ENCODE measurements around the gene GPC5.

The GPC5 gene

DNA sequence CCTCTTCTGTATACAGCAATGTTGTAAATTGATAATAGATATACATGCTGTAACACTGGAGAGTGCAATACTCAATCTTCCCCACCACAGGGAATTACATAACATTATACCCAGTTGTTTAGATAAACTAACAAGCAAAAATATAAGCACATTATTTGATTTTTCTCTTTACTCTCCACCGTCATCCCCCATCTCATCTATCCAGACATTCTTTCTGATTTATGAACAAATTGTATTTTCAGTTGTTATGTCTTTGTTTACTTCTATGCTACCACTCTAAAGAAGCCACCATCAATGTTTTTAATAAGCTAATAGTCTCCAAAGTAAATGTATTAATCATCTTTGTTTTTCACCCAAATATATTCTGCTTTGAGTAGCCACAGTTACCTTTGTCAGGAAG, 1337.5 kb downstream of the GPC5 start:
- ChIA-PET CTCF (no interaction called here), POLR2A (no interaction called here)
- TF ChIP-seq SETDB1 (IDR thresholded peaks at IDR 0.05; ENCODE audit: insufficient read length, low read length): peak; percentile 91
- TF ChIP-seq, protein P1, sequence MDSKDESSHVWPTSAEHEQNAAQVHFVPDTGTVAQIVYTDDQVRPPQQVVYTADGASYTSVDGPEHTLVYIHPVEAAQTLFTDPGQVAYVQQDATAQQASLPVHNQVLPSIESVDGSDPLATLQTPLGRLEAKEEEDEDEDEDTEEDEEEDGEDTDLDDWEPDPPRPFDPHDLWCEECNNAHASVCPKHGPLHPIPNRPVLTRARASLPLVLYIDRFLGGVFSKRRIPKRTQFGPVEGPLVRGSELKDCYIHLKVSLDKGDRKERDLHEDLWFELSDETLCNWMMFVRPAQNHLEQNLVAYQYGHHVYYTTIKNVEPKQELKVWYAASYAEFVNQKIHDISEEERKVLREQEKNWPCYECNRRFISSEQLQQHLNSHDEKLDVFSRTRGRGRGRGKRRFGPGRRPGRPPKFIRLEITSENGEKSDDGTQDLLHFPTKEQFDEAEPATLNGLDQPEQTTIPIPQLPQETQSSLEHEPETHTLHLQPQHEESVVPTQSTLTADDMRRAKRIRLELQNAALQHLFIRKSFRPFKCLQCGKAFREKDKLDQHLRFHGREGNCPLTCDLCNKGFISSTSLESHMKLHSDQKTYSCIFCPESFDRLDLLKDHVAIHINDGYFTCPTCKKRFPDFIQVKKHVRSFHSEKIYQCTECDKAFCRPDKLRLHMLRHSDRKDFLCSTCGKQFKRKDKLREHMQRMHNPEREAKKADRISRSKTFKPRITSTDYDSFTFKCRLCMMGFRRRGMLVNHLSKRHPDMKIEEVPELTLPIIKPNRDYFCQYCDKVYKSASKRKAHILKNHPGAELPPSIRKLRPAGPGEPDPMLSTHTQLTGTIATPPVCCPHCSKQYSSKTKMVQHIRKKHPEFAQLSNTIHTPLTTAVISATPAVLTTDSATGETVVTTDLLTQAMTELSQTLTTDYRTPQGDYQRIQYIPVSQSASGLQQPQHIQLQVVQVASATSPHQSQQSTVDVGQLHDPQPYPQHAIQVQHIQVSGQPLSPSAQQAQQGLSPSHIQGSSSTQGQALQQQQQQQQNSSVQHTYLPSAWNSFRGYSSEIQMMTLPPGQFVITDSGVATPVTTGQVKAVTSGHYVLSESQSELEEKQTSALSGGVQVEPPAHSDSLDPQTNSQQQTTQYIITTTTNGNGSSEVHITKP (tag by site-specific recombination; IDR thresholded peaks at IDR 0.05): no peak
- no peak overlapping the region for H3K4me3 ChIP-seq (ENCODE audit: low read depth, low read length)
- no peaks in the 10 kb centered on the region for H3K9me3 ChIP-seq (ENCODE audit: control insufficient read depth, insufficient read depth, low read depth, low read length)
- H3K4me1 ChIP-seq (ENCODE audit: control insufficient read depth, insufficient read depth, low read length): no peaks in the 10 kb centered on the region
- H3K27ac ChIP-seq (ENCODE audit: extremely low read depth, low read depth, low read length): no peak overlapping the region
- no peaks in the 10 kb centered on the region for H3K36me3 ChIP-seq (ENCODE audit: control insufficient read depth in 2 of 2, insufficient read depth in 1 of 2, low read length in 2 of 2)

DNA sequence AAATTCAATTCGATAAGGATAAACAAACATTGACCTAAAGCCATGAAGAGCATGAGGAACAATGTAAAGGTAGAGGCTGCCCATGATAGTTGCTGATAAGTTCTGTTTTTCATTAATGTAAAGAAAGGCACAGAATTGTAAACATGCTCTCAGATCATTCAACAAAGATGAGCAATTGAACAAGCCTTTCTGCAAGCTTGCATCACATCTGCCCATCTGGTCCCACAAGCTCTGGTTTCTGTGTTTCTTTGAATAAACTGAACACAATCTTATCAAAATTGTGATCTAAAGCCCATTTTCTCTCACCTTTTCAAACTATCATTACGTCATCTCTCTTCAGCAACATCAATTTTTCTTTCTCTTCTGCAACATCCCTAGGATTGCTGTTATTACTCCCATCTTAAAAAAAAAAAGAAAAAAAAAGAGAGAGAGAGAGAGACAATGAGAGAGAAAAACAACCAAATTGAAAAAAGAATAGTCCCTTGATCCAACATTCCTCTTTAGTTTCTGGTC, 1340.9 kb downstream of the GPC5 start:
- POLR2A ChIA-PET: interaction anchor here (0.7 kb wide), 1 partner anchor 104 kb away, joined by 3 read pairs; no protein-coding TSS in a partner anchor
- CTCF ChIA-PET: interaction anchor here (0.6 kb wide), 1 partner anchor 465 kb away, joined by 3 read pairs; no protein-coding TSS in a partner anchor

DNA sequence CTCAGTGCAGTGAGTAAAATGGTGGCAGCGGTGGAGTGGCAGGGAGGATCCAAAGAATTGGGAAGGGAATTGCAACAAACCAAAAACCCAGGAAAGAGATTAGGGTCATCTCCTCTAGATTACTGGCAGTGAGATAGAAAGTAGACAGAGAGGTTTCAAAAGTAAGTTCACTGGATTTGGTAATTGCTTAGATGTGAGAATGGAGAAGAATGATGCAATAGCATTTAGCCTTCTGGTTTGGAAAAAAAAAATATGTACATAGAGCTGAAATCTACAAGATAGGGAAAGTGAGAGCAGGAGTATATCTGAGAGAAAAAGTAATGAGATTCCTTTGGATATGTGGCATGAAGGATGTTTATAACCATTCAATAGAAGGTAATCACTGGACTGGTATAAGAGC, 1345.6 kb downstream of the GPC5 start:
- H3K9me3 ChIP-seq (ENCODE audit: control insufficient read depth, insufficient read depth, low read depth, low read length): no peaks in the 10 kb centered on the region
- ChIA-PET POLR2A (no interaction called here), CTCF (interaction anchor here (0.7 kb wide), 1 partner anchor 19 kb away, joined by 3 read pairs; no protein-coding TSS in a partner anchor)
- no peak overlapping the region for H3K27ac ChIP-seq (ENCODE audit: extremely low read depth, low read depth, low read length)
- TF ChIP-seq ZNF140 (tag by site-specific recombination; IDR thresholded peaks at IDR 0.05) (no peak), ZNF146 (tag by site-specific recombination; IDR thresholded peaks at IDR 0.05) (no peak), BCL11B (tag by site-specific recombination; IDR thresholded peaks at IDR 0.05; ENCODE audit: low read depth) (no peak), MYNN (tag by site-specific recombination; IDR thresholded peaks at IDR 0.05; ENCODE audit: borderline replicate concordance) (no peak), ZNF558 (tag by site-specific recombination; IDR thresholded peaks at IDR 0.05) (no peak), ZNF10 (tag by site-specific recombination; IDR thresholded peaks at IDR 0.05) (no peak), ZNF248 (tag by site-specific recombination; IDR thresholded peaks at IDR 0.05) (no peak)
- TF ChIP-seq, protein P2, sequence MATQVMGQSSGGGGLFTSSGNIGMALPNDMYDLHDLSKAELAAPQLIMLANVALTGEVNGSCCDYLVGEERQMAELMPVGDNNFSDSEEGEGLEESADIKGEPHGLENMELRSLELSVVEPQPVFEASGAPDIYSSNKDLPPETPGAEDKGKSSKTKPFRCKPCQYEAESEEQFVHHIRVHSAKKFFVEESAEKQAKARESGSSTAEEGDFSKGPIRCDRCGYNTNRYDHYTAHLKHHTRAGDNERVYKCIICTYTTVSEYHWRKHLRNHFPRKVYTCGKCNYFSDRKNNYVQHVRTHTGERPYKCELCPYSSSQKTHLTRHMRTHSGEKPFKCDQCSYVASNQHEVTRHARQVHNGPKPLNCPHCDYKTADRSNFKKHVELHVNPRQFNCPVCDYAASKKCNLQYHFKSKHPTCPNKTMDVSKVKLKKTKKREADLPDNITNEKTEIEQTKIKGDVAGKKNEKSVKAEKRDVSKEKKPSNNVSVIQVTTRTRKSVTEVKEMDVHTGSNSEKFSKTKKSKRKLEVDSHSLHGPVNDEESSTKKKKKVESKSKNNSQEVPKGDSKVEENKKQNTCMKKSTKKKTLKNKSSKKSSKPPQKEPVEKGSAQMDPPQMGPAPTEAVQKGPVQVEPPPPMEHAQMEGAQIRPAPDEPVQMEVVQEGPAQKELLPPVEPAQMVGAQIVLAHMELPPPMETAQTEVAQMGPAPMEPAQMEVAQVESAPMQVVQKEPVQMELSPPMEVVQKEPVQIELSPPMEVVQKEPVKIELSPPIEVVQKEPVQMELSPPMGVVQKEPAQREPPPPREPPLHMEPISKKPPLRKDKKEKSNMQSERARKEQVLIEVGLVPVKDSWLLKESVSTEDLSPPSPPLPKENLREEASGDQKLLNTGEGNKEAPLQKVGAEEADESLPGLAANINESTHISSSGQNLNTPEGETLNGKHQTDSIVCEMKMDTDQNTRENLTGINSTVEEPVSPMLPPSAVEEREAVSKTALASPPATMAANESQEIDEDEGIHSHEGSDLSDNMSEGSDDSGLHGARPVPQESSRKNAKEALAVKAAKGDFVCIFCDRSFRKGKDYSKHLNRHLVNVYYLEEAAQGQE (tag by site-specific recombination; IDR thresholded peaks at IDR 0.05): no peak
- TF ChIP-seq, protein P3, sequence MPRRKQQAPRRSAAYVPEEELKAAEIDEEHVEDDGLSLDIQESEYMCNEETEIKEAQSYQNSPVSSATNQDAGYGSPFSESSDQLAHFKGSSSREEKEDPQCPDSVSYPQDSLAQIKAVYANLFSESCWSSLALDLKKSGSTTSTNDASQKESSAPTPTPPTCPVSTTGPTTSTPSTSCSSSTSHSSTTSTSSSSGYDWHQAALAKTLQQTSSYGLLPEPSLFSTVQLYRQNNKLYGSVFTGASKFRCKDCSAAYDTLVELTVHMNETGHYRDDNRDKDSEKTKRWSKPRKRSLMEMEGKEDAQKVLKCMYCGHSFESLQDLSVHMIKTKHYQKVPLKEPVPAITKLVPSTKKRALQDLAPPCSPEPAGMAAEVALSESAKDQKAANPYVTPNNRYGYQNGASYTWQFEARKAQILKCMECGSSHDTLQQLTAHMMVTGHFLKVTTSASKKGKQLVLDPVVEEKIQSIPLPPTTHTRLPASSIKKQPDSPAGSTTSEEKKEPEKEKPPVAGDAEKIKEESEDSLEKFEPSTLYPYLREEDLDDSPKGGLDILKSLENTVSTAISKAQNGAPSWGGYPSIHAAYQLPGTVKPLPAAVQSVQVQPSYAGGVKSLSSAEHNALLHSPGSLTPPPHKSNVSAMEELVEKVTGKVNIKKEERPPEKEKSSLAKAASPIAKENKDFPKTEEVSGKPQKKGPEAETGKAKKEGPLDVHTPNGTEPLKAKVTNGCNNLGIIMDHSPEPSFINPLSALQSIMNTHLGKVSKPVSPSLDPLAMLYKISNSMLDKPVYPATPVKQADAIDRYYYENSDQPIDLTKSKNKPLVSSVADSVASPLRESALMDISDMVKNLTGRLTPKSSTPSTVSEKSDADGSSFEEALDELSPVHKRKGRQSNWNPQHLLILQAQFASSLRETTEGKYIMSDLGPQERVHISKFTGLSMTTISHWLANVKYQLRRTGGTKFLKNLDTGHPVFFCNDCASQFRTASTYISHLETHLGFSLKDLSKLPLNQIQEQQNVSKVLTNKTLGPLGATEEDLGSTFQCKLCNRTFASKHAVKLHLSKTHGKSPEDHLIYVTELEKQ (tag by site-specific recombination; IDR thresholded peaks at IDR 0.05; ENCODE audit: borderline replicate concordance): no peak
- TF ChIP-seq, protein P4, sequence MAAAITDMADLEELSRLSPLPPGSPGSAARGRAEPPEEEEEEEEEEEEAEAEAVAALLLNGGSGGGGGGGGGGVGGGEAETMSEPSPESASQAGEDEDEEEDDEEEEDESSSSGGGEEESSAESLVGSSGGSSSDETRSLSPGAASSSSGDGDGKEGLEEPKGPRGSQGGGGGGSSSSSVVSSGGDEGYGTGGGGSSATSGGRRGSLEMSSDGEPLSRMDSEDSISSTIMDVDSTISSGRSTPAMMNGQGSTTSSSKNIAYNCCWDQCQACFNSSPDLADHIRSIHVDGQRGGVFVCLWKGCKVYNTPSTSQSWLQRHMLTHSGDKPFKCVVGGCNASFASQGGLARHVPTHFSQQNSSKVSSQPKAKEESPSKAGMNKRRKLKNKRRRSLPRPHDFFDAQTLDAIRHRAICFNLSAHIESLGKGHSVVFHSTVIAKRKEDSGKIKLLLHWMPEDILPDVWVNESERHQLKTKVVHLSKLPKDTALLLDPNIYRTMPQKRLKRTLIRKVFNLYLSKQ (tag by site-specific recombination; IDR thresholded peaks at IDR 0.05; ENCODE audit: borderline replicate concordance): no peak
- no peaks in the 10 kb centered on the region for H3K36me3 ChIP-seq (ENCODE audit: control insufficient read depth in 2 of 2, insufficient read depth in 1 of 2, low read length in 2 of 2)
- H3K4me3 ChIP-seq (ENCODE audit: low read depth, low read length): no peak overlapping the region
- H3K4me1 ChIP-seq (ENCODE audit: control insufficient read depth, insufficient read depth, low read length): no peaks in the 10 kb centered on the region

More for the DNA sequence above, 1340.9 kb downstream of the GPC5 start:
- no peak for TF ChIP-seq SCRT2 (tag by site-specific recombination; IDR thresholded peaks at IDR 0.05)
- no peak for TF ChIP-seq ZNF629 (tag by site-specific recombination; IDR thresholded peaks at IDR 0.05)
- TF ChIP-seq, protein P5, sequence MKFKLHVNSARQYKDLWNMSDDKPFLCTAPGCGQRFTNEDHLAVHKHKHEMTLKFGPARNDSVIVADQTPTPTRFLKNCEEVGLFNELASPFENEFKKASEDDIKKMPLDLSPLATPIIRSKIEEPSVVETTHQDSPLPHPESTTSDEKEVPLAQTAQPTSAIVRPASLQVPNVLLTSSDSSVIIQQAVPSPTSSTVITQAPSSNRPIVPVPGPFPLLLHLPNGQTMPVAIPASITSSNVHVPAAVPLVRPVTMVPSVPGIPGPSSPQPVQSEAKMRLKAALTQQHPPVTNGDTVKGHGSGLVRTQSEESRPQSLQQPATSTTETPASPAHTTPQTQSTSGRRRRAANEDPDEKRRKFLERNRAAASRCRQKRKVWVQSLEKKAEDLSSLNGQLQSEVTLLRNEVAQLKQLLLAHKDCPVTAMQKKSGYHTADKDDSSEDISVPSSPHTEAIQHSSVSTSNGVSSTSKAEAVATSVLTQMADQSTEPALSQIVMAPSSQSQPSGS (tag by site-specific recombination; IDR thresholded peaks at IDR 0.05; ENCODE audit: low read depth): peak; percentile 67
- TF ChIP-seq ZNF48 (tag by site-specific recombination; IDR thresholded peaks at IDR 0.05): no peak
- no peak for TF ChIP-seq ZNF426 (tag by site-specific recombination; IDR thresholded peaks at IDR 0.05)
- Histone ChIP-seq H3K36me3 (ENCODE audit: control insufficient read depth in 2 of 2, insufficient read depth in 1 of 2, low read length in 2 of 2) (no peaks in the 10 kb centered on the region), H3K9me3 (ENCODE audit: control insufficient read depth, insufficient read depth, low read depth, low read length) (no peaks in the 10 kb centered on the region), H3K4me3 (ENCODE audit: low read depth, low read length) (no peak overlapping the region), H3K27ac (ENCODE audit: extremely low read depth, low read depth, low read length) (no peak overlapping the region), H3K4me1 (ENCODE audit: control insufficient read depth, insufficient read depth, low read length) (no peaks in the 10 kb centered on the region)

Data from HEK293 (cell line).